ENCODE measurements around the gene IL4. TPM values are rescaled to one million over a fixed set of nuclear protein-coding genes. Genes with fewer than 3 reads are reported as not detected.

Gene IL4
- polyA plus RNA-seq, 1 donor: not detected

GRCh38 chr5:132708645-132709044, 34.9 kb downstream of the IL4 start:
- no peaks in the 10 kb centered on the region for H3K4me1 ChIP-seq (ENCODE audit: control insufficient read depth, insufficient read depth, low read length)
- H3K4me3 ChIP-seq (ENCODE audit: low read length): no peak overlapping the region
- H3K27me3 ChIP-seq (ENCODE audit: control insufficient read depth, insufficient read depth, low read length): no peaks in the 10 kb centered on the region
- no peaks in the 10 kb centered on the region for H3K36me3 ChIP-seq (ENCODE audit: control insufficient read depth, insufficient read depth, low read length)
- DNase-seq: no peak
- H3K9me3 ChIP-seq (ENCODE audit: control insufficient read depth, low read depth, low read length): no peaks in the 10 kb centered on the region
- H3K27ac ChIP-seq (ENCODE audit: low read length): no peak overlapping the region

DNA sequence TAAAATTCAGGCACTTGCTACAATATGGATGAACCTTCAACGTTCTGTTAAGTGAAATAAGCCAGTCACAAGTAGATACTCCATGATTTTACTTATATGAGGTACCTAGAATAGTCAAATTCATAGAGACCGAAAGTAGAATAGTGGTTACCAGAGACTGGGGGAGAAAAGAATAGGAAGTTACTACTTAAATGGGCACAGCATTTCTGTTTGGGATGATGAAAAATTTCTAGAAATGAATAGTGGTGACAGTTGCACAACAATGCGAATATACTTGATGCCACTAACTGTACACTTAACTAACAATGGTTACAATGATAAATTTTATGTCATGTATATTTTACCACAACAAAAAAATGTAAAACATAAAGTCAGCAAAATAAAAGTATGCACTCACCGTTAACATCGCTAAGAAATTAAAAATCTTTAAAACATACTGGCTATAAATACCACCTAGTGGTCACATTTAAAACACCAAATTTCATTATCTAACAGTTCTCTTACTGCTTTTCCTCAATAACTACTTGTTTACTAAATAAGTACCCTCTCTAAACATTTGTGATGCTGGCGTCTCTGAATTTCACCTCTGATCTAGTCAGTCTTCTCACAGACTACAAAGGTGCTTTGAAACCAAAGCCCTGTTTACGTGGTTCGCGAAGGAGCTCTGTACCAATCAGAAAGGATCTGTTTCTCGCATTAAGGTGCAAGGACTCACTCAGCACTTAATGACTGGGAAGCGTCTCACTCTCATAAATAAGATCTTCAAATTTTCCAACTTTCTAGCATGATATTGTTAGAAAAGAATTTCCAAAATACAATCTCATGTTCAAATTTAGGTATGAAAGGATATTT, 40.9 kb downstream of the IL4 start:
- Histone ChIP-seq H3K27ac (ENCODE audit: low read length) (no peak overlapping the region), H3K9me3 (ENCODE audit: control insufficient read depth, low read depth, low read length) (no peaks in the 10 kb centered on the region), H3K4me1 (ENCODE audit: control insufficient read depth, insufficient read depth, low read length) (no peaks in the 10 kb centered on the region), H3K27me3 (ENCODE audit: control insufficient read depth, insufficient read depth, low read length) (no peaks in the 10 kb centered on the region), H3K36me3 (ENCODE audit: control insufficient read depth, insufficient read depth, low read length) (no peaks in the 10 kb centered on the region), H3K4me3 (ENCODE audit: low read length) (no peak overlapping the region)
- WGBS (ENCODE audit: insufficient coverage, low lambda C conversion rate): 95% methylated on average over 8 of the region's 11 CpGs
- peak in 1 of 2 donors; percentile 2 for DNase-seq

DNA sequence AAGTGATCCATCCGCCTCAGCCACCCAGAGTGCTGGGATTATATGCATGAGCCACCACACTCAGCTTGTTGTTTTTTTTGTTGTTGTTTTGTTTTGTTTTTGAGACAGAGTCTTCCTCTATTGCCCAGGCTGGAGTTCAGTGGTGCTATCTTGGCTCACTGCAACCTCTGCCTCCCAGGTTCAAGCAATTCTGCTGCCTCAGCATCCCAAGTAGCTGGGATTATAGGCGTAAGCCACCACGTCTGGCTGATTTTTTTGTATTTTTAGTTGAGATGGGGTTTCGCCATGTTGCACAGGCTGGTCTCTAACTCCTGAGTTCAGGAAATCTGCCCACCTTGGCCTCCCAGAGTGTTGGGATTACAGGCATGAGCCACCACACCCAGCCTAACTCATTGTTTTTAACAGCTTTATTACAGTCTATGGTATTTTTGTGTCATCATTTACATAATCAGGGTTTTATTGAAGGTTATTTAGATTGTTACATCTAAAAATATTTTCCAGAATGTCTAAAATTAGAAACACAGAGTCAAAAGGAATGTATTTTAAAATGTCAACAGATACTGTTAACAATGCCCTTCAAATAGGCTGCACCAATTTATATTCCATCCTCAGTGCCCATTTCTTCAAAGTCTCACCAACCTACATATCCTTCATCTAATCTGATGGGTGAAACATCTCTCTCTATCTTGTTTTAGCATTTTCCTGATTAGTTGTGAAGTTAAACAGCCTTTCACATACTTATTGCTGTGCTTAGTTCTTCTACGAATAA, 44.9 kb downstream of the IL4 start:
- H3K27me3 ChIP-seq (ENCODE audit: control insufficient read depth, insufficient read depth, low read length): no peaks in the 10 kb centered on the region
- no peak for DNase-seq

GRCh38 chr5:132725745-132726144, 52.0 kb downstream of the IL4 start:
- Histone ChIP-seq H3K4me1 (ENCODE audit: control insufficient read depth, insufficient read depth, low read length) (no peaks in the 10 kb centered on the region), H3K36me3 (ENCODE audit: control insufficient read depth, insufficient read depth, low read length) (no peaks in the 10 kb centered on the region), H3K27ac (ENCODE audit: low read length) (no peak overlapping the region), H3K9me3 (ENCODE audit: control insufficient read depth, low read depth, low read length) (no peaks in the 10 kb centered on the region), H3K27me3 (ENCODE audit: control insufficient read depth, insufficient read depth, low read length) (no peaks in the 10 kb centered on the region), H3K4me3 (ENCODE audit: low read length) (no peak overlapping the region)
- DNase-seq: no peak
- WGBS (ENCODE audit: insufficient coverage, low lambda C conversion rate): 100% methylated on average over 2 of the region's 2 CpGs

More for the DNA sequence above, 44.9 kb downstream of the IL4 start:
- no peak overlapping the region for H3K27ac ChIP-seq (ENCODE audit: low read length)
- no peaks in the 10 kb centered on the region for H3K9me3 ChIP-seq (ENCODE audit: control insufficient read depth, low read depth, low read length)
- peaks cover 2% of the 10 kb centered on the region for H3K36me3 ChIP-seq (ENCODE audit: control insufficient read depth, insufficient read depth, low read length)
- no peaks in the 10 kb centered on the region for H3K4me1 ChIP-seq (ENCODE audit: control insufficient read depth, insufficient read depth, low read length)
- H3K4me3 ChIP-seq (ENCODE audit: low read length): no peak overlapping the region
- 100% methylated on average over 1 of the region's 5 CpGs for WGBS (ENCODE audit: insufficient coverage, low lambda C conversion rate)

- Histone ChIP-seq H3K36me3 (ENCODE audit: control insufficient read depth, insufficient read depth, low read length) (no peaks in the 10 kb centered on the region), H3K4me1 (ENCODE audit: control insufficient read depth, insufficient read depth, low read length) (no peaks in the 10 kb centered on the region), H3K27me3 (ENCODE audit: control insufficient read depth, insufficient read depth, low read length) (no peaks in the 10 kb centered on the region), H3K9me3 (ENCODE audit: control insufficient read depth, low read depth, low read length) (no peaks in the 10 kb centered on the region), H3K27ac (ENCODE audit: low read length) (no peak overlapping the region), H3K4me3 (ENCODE audit: low read length) (no peak overlapping the region)
- no peak for DNase-seq
- WGBS (ENCODE audit: insufficient coverage, low lambda C conversion rate): 95% methylated on average over 2 of the region's 10 CpGs
Observed at GRCh38 chr5:132729896-132730295, 56.1 kb downstream of the IL4 start.

Other genes with a start within 250 kb of the IL4 start
- 100 TPM for gene IRF1, start 183.2 kb upstream of the IL4 start, polyA plus RNA-seq
- 0.07 TPM for gene IL5, start 130.5 kb upstream of the IL4 start, polyA plus RNA-seq
- gene RAD50, start 117.0 kb upstream of the IL4 start, polyA plus RNA-seq: 31.1 TPM
- 0.07 TPM for gene IL13, start 15.8 kb upstream of the IL4 start, polyA plus RNA-seq
- 9.1 TPM for gene KIF3A, start 63.6 kb downstream of the IL4 start, polyA plus RNA-seq
- 10.1 TPM for gene CCNI2, start 73.4 kb downstream of the IL4 start, polyA plus RNA-seq
- gene SEPTIN8, start 103.2 kb downstream of the IL4 start, polyA plus RNA-seq: 44.0 TPM
- gene SOWAHA, start 139.3 kb downstream of the IL4 start, polyA plus RNA-seq: 54.3 TPM
- 15.9 TPM for gene SHROOM1, start 156.7 kb downstream of the IL4 start, polyA plus RNA-seq
- gene GDF9, start 192.5 kb downstream of the IL4 start, polyA plus RNA-seq: 0.51 TPM
- gene UQCRQ, start 192.7 kb downstream of the IL4 start, polyA plus RNA-seq: 258 TPM
- 12.3 TPM for gene LEAP2, start 199.7 kb downstream of the IL4 start, polyA plus RNA-seq

All from large intestine (tissue), 3 donors.